GM12878 (cell line): Measurements from ENCODE around the gene GPR34. TPM values are rescaled to one million over a fixed set of nuclear protein-coding genes. Genes with fewer than 3 reads are reported as not detected.

Experiments used
- ATAC-seq: fragments of 200-7000 bp; cut with Tn5 transposase; 3 replicates; pipeline ENCODE4 v1.9.1; 2020; ENCODE audit warnings: mild to moderate bottlenecking, moderate library complexity
- BruUV-seq: library from RNA; stranded (reverse); fragments of 400-500 nt; replicated peaks from 2 replicates; lab custom pipeline; 2021; lab: Mats Ljungman, UMichigan
- CTCF ChIA-PET: fragments of 300-600 bp; sonication (Branson Sonifier 250); formaldehyde crosslinking; extraction: SDS; loops from one replicate; lab custom pipeline; 2021; ENCODE audit warnings: inconsistent platforms; lab: Yijun Ruan, JAX
- POLR2A ChIA-PET: fragments of 350-600 bp; formaldehyde crosslinking; extraction: SDS; loops from one replicate; lab custom pipeline; 2021; ENCODE audit warnings: inconsistent platforms; lab: Charles Lee
- RAD21 ChIA-PET: fragments of 300-600 bp; sonication (Branson Sonifier 250); formaldehyde crosslinking; loops from one replicate; lab custom pipeline; 2023; ENCODE audit warnings: antibody characterized with exemption; ENCODE audit not compliant: unreplicated experiment; lab: Charles Lee
- SMC1A ChIA-PET: fragments of 300-600 bp; sonication (Branson Sonifier 250); formaldehyde crosslinking; loops from one replicate; lab custom pipeline; 2023; ENCODE audit not compliant: unreplicated experiment, uncharacterized antibody; lab: Charles Lee
- DNase-seq: peaks from one replicate; pipeline ENCODE4 v3.0.0-alpha.2; 2011; ENCODE audit warnings: low read depth, low spot score
- FAIRE-seq: peaks from 3 replicates; lab custom pipeline; 2011; peaks lifted over from hg19 to GRCh38; lab: Jason Lieb, UNC
- H2AFZ ChIP-seq: 2 replicates; pipeline ENCODE4 v1.6.0; 2011; ENCODE audit warnings: low read depth, low read length, control low read depth; ENCODE audit not compliant: control insufficient read depth
- H3K27ac ChIP-seq: 2 replicates; pipeline ENCODE4 v1.5.1; 2011; ENCODE audit warnings: control low read depth; ENCODE audit not compliant: control insufficient read depth, insufficient read depth
- H3K27me3 ChIP-seq, 2 experiments: replicated peaks in 1 of 2; 2 replicates each; pipeline versions ENCODE4 v1.6.0 to v1.6.1; 2011; ENCODE audit warnings: low read length in 1 of 2; ENCODE audit not compliant: control insufficient read depth in 2 of 2, insufficient read depth in 2 of 2
- H3K36me3 ChIP-seq, 2 experiments: 2 replicates each; pipeline ENCODE4 v1.5.1; 2011; ENCODE audit warnings: low read length in 1 of 2; ENCODE audit not compliant: control insufficient read depth in 2 of 2, insufficient read depth in 2 of 2
- H3K4me1 ChIP-seq: 2 replicates; pipeline ENCODE4 v1.6.1; 2011; ENCODE audit warnings: mild to moderate bottlenecking, low read length, moderate library complexity, mixed read lengths; ENCODE audit not compliant: control insufficient read depth, insufficient read depth
- H3K4me2 ChIP-seq: 2 replicates; pipeline ENCODE4 v1.6.0; 2011; ENCODE audit warnings: control low read depth; ENCODE audit not compliant: control insufficient read depth, insufficient read depth
- H3K4me3 ChIP-seq: fragments of 200-600 bp; sonication (generic); 2 replicates; pipeline ENCODE4 v1.5.1; 2016
- H3K79me2 ChIP-seq: 2 replicates; pipeline ENCODE4 v1.6.0; 2011; ENCODE audit warnings: low read length; ENCODE audit not compliant: control insufficient read depth, insufficient read depth
- H3K9ac ChIP-seq: 2 replicates; pipeline ENCODE4 v1.8.0; 2011; ENCODE audit warnings: low read length, control low read depth, mixed read lengths; ENCODE audit not compliant: control insufficient read depth, insufficient read depth
- H3K9me3 ChIP-seq: replicated peaks from 3 replicates; pipeline ENCODE4 v1.5.1; 2011; ENCODE audit warnings: mild to moderate bottlenecking, low read length; ENCODE audit not compliant: control insufficient read depth, insufficient read depth
- H4K20me1 ChIP-seq: 2 replicates; pipeline ENCODE4 v1.6.0; 2011; ENCODE audit not compliant: control insufficient read depth, insufficient read depth
- CBX5 ChIP-seq: sonication (generic); IDR thresholded peaks from 2 replicates; pipeline ENCODE4 v1.6.1; 2016; ENCODE audit warnings: low read depth, moderate library complexity, mild to moderate bottlenecking, inconsistent platforms
- CHD2 ChIP-seq: IDR thresholded peaks from 2 replicates; pipeline ENCODE4 v1.6.1; 2011; ENCODE audit warnings: low read depth, low read length, improper control_type of control experiment, borderline replicate concordance
- CREB1 ChIP-seq: IDR thresholded peaks from 2 replicates; pipeline ENCODE4 v1.6.1; 2012; ENCODE audit warnings: low read depth, mild to moderate bottlenecking, inconsistent platforms
- EP300 ChIP-seq, 2 experiments: fragments of 150-350 bp in 1 of 2; IDR thresholded peaks; 2 replicates each; pipeline ENCODE4 v1.6.1; 2011 to 2012; ENCODE audit warnings: low read depth in 2 of 2, low read length in 2 of 2, borderline replicate concordance in 1 of 2, improper control_type of control experiment in 1 of 2, inconsistent platforms in 1 of 2; ENCODE audit not compliant: control insufficient read depth in 1 of 2
- ETV6 ChIP-seq, 2 experiments: fragments of 450-650 bp in 1 of 2; IDR thresholded peaks in 1 of 2; conservative IDR thresholded peaks in 1 of 2; 2 replicates each; pipeline ENCODE4 v1.6.1; 2014; ENCODE audit warnings: antibody characterized with exemption in 1 of 2, borderline replicate concordance in 1 of 2, low read depth in 1 of 2, mild to moderate bottlenecking in 1 of 2, moderate library complexity in 1 of 2
- HDAC2 ChIP-seq: fragments of 200-600 bp; sonication (generic); IDR thresholded peaks from 2 replicates; pipeline ENCODE4 v1.6.1; 2017
- NR2F1 ChIP-seq: fragments of 450-650 bp; conservative IDR thresholded peaks from 2 replicates; pipeline ENCODE4 v1.6.1; 2017; ENCODE audit warnings: mild to moderate bottlenecking
- POLR2A ChIP-seq: IDR thresholded peaks from 2 replicates; pipeline ENCODE4 v1.6.1; 2011; ENCODE audit warnings: low read depth, mild to moderate bottlenecking, low read length
- RAD21 ChIP-seq: IDR thresholded peaks from 2 replicates; pipeline ENCODE4 v1.6.1; 2011; ENCODE audit warnings: mild to moderate bottlenecking, low read depth, low read length, moderate library complexity; ENCODE audit not compliant: insufficient read depth
- RBBP5 ChIP-seq: fragments of 200-600 bp; sonication (generic); conservative IDR thresholded peaks from 2 replicates; pipeline ENCODE4 v1.6.1; 2016
- RCOR1 ChIP-seq: conservative IDR thresholded peaks from 2 replicates; pipeline ENCODE4 v1.6.1; 2012; ENCODE audit warnings: low read depth, low read length, improper control_type of control experiment
- ZNF24 ChIP-seq: fragments of 450-650 bp; IDR thresholded peaks from 2 replicates; pipeline ENCODE4 v1.6.1; 2017; ENCODE audit warnings: antibody characterized with exemption, mild to moderate bottlenecking
- WGBS: methylation state at CpG from one replicate; pipeline ENCODE4 v1.1.6; 2016; ENCODE audit warnings: low lambda C conversion rate; ENCODE audit not compliant: insufficient replicate concordance, insufficient coverage; ENCODE audit errors: missing lambda C conversion rate; 5-methylcytosine and 5-hydroxymethylcytosine counted together
- in situ Hi-C: fragments of 300-500 bp; cut with MboI; formaldehyde crosslinking; loops from 9 replicates; pipeline ENCODE4 v1.14.3; 2018; ENCODE audit warnings: mixed read lengths
- intact Hi-C: fragments of 100-400 bp; cut with micrococcal nuclease; formaldehyde crosslinking; loops from one replicate; pipeline ENCODE4 v1.14.2; 2022; ENCODE audit not compliant: unreplicated experiment
- polyA plus RNA-seq, 11 experiments: library from polyadenylated mRNA; depleted of rRNA in 4 of 11; unstranded in 6 of 11; stranded (reverse) in 5 of 11; fragments of >200 nt; fragmentation: Nextera tagmentation in 4 of 11; fragmentation: Illumina TruSeq in 1 of 11; extraction: Ambion mirVana in 4 of 11; extraction: Trizol in 1 of 11; gene quantifications; 1 replicate in 1 of 11; 2 replicates in 10 of 11; pipeline versions ENCODE4 v1.2.1 to v1.2.3, GENCODE V29; 2011 to 2016; ENCODE audit warnings: inconsistent platforms in 2 of 11, missing spikeins in 2 of 11, low read depth in 1 of 11
- total RNA-seq, 4 experiments: library from RNA; depleted of rRNA in 3 of 4; stranded (reverse); fragments of >200 nt in 3 of 4; fragmentation: Illumina TruSeq in 1 of 4; extraction: Trizol in 1 of 4; gene quantifications; 2 replicates each; pipeline versions ENCODE4 v1.2.1 to v1.2.3, GENCODE V29; 2013 to 2021
- TF ChIP-seq, protein P1 (sequence below): fragments of 450-650 bp; IDR thresholded peaks from 2 replicates; pipeline ENCODE4 v1.6.1; 2017; ENCODE audit warnings: mild to moderate bottlenecking, moderate library complexity

Gene GPR34
- total and polyA plus RNA-seq, 10 of the 15 experiments (the other 5 are each of a cell fraction or from before 2014, with no cell fraction given), result 0.12 to 0.84 (median 0.28) TPM; not detected in 1

DNA sequence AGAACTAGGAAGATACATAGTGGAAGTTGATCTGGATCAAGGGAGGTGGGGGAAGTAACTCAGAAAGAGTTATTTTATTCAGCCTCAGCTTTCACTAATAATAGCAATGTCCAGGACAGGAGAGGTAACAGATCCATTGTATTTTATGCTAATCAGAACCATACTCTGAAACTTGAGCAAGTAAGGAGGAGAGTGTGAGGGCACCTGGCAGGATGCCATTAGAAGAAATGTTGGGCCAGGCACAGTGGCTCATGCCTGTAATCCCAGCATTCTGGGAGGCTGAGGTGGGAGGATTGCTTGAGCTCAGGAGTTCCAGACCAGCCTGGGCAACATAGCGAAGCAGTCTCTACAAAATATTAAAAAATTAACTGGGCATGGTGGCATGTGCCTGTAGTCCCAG lies 16.3 kb downstream of the GPR34 start:
- ATAC-seq, result no peak
- intact Hi-C loops, result no loop called here
- BruUV-seq, result no TSS peak

DNA sequence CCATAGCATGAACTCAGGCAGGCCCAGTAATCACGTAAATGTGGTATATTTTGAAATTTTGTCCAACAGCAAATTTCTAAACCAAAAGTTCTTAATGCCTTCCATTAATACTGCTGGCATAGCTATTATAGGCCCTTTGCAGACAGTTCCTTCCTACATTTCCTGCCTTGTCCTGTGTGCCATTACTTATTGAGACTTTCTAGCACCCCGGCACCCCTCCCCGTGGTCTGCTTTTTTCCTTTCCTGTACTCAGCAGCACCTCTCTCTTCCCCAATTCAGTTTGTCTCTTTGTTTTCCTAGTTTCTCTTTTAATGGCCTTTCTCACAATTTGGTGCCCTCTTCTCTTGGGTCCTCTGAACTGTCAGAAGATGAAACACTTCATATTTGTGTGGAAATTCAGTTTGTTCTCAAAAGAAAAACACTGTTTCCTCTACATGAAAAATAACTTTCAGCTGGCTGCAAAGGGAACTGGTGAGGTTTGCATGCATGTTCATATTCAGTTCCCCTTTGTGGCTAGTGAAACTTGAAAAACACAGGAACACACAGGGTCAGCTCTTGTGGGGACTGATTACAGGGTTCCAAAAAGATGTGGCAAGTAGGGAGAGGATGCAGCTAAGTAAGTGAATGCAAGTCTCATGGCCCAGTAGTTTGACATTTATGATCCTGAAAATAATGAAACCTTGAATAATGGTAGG lies 17.1 kb downstream of the GPR34 start:
- RAD21 ChIA-PET, result interaction anchor here (0.6 to 2.1 kb wide), 7 partner anchors 12 to 45 kb away, joined by 3 to 6 read pairs (median 4); partner anchors contain the start of genes GPR34 and GPR82
- Histone ChIP-seq H3K27me3 (no peaks in the 10 kb centered on the region), H3K36me3 (no peaks in the 10 kb centered on the region), H4K20me1 (no peaks in the 10 kb centered on the region), H3K79me2 (no peaks in the 10 kb centered on the region), H3K27ac (peak overlapping the region; percentile 52), H2AFZ (no peak overlapping the region), H3K9ac (no peak overlapping the region), H3K4me2 (peak overlapping the region; percentile 26), H3K4me3 (no peak overlapping the region), H3K4me1 (peaks cover 26% of the 10 kb centered on the region), H3K9me3 (no peaks in the 10 kb centered on the region)
- intact Hi-C loops, result loop anchor here (1.0 to 2.0 kb wide), 2 partner anchors 15 to 28 kb away; no protein-coding TSS in a partner anchor
- SMC1A ChIA-PET, result interaction anchor here (0.9 to 2.0 kb wide), 9 partner anchors 9 to 190 kb away, joined by 3 to 5 read pairs (median 4); no protein-coding TSS in a partner anchor
- CTCF ChIA-PET, result interaction anchor here (0.8 to 2.4 kb wide), 8 partner anchors 9 to 110 kb away, joined by 3 to 8 read pairs (median 4); partner anchors contain the start of gene GPR82
- BruUV-seq, result no TSS peak
- peak; percentile 88 for FAIRE-seq
- peak; percentile 88 for ATAC-seq
- WGBS, result 0% methylated on average over 3 of the region's 3 CpGs
- DNase-seq, result peak; percentile 62
- POLR2A ChIA-PET, result interaction anchor here (1.7 kb wide), 1 partner anchor 25 kb away, joined by 5 read pairs; no protein-coding TSS in a partner anchor
- in situ Hi-C loops, result no loop called here
- TF ChIP-seq RAD21 (no peak), POLR2A (no peak), HDAC2 (no peak), ETV6 (conservative IDR thresholded peaks at IDR 0.05 in 1 of 2, IDR thresholded peaks at IDR 0.05 in 1 of 2; ENCODE audit: borderline replicate concordance in 1 of 2, low read depth in 1 of 2) (peak in 1 of 2 experiments; percentile 52; a peak in 1 of 4 replicates), ZNF24 (no peak), NR2F1 (no peak), EP300 (IDR thresholded peaks at IDR 0.05; ENCODE audit: borderline replicate concordance in 1 of 2, control insufficient read depth in 1 of 2, low read depth in 2 of 2, low read length in 2 of 2) (peak; percentile 43 to 49; a peak in 2 of 4 replicates)
- TF ChIP-seq, protein P1, sequence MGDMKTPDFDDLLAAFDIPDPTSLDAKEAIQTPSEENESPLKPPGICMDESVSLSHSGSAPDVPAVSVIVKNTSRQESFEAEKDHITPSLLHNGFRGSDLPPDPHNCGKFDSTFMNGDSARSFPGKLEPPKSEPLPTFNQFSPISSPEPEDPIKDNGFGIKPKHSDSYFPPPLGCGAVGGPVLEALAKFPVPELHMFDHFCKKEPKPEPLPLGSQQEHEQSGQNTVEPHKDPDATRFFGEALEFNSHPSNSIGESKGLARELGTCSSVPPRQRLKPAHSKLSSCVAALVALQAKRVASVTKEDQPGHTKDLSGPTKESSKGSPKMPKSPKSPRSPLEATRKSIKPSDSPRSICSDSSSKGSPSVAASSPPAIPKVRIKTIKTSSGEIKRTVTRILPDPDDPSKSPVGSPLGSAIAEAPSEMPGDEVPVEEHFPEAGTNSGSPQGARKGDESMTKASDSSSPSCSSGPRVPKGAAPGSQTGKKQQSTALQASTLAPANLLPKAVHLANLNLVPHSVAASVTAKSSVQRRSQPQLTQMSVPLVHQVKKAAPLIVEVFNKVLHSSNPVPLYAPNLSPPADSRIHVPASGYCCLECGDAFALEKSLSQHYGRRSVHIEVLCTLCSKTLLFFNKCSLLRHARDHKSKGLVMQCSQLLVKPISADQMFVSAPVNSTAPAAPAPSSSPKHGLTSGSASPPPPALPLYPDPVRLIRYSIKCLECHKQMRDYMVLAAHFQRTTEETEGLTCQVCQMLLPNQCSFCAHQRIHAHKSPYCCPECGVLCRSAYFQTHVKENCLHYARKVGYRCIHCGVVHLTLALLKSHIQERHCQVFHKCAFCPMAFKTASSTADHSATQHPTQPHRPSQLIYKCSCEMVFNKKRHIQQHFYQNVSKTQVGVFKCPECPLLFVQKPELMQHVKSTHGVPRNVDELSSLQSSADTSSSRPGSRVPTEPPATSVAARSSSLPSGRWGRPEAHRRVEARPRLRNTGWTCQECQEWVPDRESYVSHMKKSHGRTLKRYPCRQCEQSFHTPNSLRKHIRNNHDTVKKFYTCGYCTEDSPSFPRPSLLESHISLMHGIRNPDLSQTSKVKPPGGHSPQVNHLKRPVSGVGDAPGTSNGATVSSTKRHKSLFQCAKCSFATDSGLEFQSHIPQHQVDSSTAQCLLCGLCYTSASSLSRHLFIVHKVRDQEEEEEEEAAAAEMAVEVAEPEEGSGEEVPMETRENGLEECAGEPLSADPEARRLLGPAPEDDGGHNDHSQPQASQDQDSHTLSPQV, result no peak

More for the DNA sequence above, 16.3 kb downstream of the GPR34 start:
- in situ Hi-C loops, result no loop called here
- no peaks in the 10 kb centered on the region for H3K36me3 ChIP-seq
- no peak overlapping the region for H3K4me3 ChIP-seq
- no peaks in the 10 kb centered on the region for H3K9me3 ChIP-seq
- no peaks in the 10 kb centered on the region for H3K27me3 ChIP-seq
- no peak for FAIRE-seq
- RAD21 ChIA-PET, result interaction anchor here (0.8 to 1.8 kb wide), 3 partner anchors 11 to 25 kb away, joined by 3 to 5 read pairs (median 4); no protein-coding TSS in a partner anchor
- no peak overlapping the region for H2AFZ ChIP-seq
- H3K4me2 ChIP-seq, result peak overlapping the region; percentile 25; the same call in 1 of the 2 replicates
- peak overlapping the region; percentile 47; the same call in 1 of the 2 replicates for H3K27ac ChIP-seq
- TF ChIP-seq RBBP5, result no peak
- no peak for TF ChIP-seq ETV6 (conservative IDR thresholded peaks at IDR 0.05 in 1 of 2, IDR thresholded peaks at IDR 0.05 in 1 of 2; ENCODE audit: borderline replicate concordance in 1 of 2, low read depth in 1 of 2)
- no peak for TF ChIP-seq CREB1
- no peak for TF ChIP-seq RCOR1
- TF ChIP-seq CHD2, result no peak
- no peak for TF ChIP-seq CBX5
- no peaks in the 10 kb centered on the region for H4K20me1 ChIP-seq
- no peak for DNase-seq
- H3K4me1 ChIP-seq, result peaks cover 26% of the 10 kb centered on the region
- 50% methylated on average over 1 of the region's 1 CpG for WGBS
- no peak overlapping the region for H3K9ac ChIP-seq
- SMC1A ChIA-PET, result interaction anchor here (0.8 to 2.0 kb wide), 7 partner anchors 13 to 110 kb away, joined by 3 to 5 read pairs (median 4); no protein-coding TSS in a partner anchor
- POLR2A ChIA-PET, result interaction anchor here (1.7 kb wide), 1 partner anchor 26 kb away, joined by 5 read pairs; no protein-coding TSS in a partner anchor
- CTCF ChIA-PET, result interaction anchor here (1.2 to 2.1 kb wide), 2 partner anchors 15 to 17 kb away, joined by 3 to 6 read pairs; no protein-coding TSS in a partner anchor
- no peaks in the 10 kb centered on the region for H3K79me2 ChIP-seq
